ENCODE results near the gene WNT11.

The WNT11 gene

DNA sequence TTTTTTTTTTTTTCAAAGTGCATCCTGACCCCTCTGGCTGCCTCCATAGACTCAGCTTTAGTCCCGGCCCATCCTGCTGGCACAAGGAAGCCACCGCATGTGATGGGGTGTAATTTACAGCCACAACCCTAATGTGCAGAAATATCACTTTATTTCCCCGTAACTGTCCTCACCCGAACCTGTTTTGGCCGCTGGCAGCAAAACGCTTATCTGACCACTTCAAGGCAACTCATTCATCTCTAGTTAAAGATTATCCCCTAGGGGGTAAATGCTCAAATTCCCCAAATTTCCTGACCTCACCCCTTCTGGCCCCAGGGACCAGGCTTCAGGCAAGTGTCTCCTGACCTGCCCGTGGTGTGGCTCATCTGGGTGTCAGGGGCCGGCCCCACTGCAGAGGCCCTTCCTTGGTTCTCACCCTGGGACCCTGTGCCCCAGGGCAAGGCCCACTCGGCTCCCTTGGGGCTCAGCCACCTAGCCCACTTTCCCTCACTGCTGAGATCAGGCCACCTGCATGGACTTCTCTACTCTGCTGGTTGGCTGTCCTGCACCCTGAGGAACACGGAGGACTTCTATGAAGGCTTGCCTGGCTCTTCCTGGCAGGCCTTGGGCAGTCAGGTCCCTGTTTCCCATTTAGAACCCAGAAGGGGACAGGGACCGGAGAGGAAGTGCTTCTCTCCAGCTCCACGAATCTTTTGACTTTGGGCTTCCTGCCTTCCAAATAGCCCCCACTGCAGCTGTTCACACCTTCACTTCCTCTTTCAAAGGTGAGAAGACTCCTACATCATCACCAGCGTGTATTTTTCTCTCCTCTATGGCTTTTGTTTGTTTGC lies 53.3 kb downstream of the WNT11 start:
- DNase-seq (ENCODE audit: low read depth): no peak

DNA sequence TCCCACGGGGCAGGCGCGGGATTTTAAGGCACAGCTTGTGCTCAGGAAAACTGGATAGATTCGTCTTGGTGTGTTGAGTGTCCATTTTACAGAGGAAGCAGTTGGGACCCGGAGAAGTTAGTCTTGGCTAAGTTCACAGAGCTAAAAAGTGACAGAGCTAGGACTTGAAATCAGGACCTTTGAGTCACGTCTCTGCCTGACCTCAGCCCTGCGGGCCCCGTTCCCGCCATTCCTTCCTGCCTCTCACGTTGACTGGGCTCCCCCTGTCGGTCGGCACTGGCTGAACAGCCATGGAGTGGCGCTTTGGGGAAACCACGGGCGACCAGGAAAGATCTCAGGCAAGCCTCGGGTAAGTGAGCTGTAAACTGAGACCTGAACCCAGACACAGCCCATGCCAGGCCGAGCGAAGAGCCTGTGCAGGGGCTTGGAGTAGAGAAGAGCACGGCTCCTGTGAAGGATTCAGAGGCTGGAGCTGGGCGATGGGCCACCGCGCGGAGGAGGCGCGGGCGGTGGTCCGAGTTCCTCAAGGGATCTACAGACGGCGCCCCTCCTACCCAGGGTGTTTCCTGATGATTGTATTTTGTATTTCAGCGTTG lies 54.1 kb downstream of the WNT11 start:
- peak; percentile 69 for DNase-seq (ENCODE audit: low read depth)

DNA sequence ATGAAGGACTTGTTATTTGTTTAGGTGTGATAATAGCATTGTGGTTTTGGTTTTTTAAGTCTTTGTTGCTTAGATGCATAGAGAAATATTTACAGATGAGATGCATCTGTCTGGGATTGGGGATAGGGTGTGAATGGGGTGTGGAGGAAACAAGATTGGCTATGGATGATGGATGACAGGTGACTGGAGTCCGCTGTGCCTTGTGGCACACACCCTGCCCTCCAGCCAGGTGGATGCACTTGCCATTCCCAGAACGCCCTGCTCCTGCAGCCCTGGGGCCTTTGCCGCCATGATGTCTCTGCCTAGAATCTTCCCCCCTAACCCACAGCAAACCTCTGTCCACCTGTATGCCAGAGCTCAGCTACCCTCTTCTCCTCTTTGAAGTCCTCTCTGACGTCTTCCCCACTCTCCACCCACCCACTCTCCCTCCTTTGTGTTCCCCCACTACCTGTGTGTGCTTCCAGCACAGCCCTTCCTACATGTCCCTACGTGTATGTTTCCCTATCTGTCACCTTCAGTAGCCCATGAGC lies 54.7 kb downstream of the WNT11 start:
- DNase-seq (ENCODE audit: low read depth): no peak

DNA sequence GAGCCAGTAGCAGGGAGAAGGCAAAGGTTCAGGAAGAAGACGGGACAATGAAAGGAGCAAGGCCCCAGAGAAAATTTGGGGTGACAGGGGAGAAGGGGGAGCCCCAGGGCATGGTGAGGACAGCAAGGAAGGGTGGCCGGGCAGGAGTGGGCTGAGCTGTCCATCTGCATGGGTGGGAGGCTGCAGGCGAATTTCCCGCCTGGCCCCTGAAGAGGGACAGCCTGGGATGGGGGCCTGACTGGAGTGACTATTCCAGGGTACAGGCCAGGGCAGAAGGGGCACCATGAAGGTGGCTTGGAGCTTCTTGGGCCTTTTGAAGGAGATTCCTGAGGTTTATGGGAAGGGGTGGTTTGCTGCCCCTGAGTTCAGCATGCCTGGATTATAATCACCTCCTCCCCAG lies 56.2 kb downstream of the WNT11 start:
- DNase-seq (ENCODE audit: low read depth): no peak

DNA sequence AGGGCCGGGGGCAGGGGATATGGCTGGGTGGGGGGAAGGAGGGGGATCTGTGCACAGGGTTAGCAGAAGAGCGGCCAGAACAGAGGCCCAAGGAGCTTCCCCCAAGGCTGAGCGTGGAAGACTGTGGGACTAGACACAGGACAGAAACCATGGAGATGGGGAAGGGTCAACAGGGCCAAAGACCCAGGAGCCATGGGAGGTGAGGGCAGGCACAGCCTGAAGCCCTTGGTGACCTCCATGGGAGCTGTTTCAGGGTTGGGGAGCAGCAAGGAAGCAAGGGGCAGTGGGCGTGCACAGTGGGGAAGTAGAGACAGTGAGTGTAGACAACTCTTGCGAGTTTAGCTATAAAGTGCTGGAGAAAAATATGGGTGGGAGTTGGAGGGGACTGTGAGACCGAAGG lies 56.6 kb downstream of the WNT11 start:
- no peak for DNase-seq (ENCODE audit: low read depth)

DNA sequence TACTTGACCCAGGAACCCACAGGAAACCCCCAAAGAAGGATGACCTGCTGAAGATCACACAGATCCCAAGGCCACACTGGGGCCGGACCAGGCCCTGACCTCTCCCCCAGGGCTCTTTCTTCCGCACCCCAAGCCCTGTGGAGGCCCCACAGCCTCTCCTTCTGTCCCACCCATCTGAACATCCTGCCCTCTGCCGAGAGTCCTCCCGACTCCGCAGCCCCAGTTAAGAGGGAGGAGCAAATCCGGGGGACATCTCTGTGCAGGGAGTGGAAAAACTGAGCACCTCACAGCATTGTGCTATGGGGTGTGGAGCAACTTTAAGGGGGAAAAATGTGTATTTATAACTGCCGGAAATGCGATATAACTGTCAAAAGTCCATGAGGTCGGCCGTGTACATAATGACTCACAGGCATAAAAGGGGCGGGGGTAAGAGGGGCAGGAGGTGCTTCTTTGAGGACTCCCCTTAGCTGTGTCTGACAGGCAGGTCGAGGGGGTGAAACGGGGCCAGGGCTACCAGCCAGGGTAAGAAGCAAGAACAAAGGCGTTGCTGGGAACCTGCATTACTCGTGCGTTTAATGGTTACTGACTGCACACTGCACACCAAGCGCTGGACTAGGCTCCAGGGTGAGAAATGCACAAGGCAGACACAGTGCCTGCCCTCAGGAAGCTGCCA lies 57.2 kb downstream of the WNT11 start:
- no peak for DNase-seq (ENCODE audit: low read depth)

DNA sequence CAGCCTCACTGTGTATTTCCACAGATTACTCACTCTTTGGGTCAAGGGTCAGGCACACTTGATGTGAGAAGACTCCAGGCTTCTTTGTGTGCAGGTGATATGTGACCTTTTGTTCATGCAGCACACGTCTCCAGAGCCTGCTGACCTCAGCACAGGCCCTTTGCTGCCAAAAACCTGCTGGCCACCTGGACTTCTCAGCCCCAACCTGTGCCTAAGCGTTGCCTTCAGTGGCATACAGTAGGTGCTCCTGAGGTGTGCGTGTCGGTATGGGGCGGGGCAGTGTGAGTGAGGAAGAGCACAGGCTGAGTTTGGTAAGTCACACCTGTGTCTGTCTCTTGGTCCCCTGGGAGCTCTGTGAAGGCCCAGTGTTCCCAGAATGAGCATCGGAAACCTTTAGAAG lies 58.1 kb downstream of the WNT11 start:
- no peak for DNase-seq (ENCODE audit: low read depth)

DNA sequence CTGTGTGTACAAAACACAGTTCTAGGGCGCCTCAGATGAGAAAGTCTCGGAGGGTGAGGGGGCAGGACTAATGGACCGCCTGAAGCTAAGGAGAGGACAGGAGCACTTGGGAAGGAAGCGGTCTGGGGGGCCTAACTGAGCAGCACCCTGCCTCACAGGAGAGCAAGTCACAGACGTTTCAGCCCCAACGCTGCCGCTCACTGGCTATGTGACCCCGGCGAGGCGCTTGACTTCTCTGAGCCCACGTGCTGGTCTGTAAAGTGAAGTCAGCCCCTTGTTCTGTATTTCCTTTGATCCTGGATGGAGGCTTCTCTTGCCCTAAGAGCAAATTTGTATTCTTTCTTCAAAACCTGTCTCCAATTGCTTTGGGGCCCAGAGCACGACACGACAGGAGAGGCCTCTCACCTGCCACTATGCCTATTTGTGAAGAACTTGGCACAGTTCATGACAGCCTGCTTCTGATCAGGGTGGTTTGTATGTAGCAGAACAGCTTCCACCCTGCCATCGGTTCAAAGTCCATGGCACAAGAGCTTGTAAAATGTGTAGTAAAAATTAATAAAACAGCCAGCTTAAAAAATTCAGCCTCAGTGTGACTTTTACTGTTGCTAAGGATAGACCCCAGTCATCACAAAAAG lies 59.1 kb downstream of the WNT11 start:
- DNase-seq (ENCODE audit: low read depth): no peak

DNA sequence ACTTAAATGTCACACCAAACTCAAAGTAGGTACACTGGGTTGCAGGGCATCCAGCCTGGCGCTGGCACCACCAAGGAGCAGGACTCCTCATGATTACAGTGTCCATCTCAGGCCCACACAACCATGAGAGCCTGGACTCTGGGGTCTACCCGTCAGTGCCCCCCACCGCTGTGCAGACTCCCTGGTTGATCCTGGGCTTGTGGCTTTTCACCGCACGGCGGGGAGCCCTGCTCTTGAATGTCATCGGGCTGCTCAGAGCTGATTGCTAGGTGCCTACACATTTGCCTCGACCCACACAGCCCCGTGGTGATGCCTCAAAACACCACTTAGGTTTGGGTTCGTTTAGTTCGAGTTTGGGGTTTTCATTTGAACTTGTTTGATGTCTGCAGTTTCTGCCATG lies 63.0 kb downstream of the WNT11 start:
- DNase-seq (ENCODE audit: low read depth): no peak

DNA sequence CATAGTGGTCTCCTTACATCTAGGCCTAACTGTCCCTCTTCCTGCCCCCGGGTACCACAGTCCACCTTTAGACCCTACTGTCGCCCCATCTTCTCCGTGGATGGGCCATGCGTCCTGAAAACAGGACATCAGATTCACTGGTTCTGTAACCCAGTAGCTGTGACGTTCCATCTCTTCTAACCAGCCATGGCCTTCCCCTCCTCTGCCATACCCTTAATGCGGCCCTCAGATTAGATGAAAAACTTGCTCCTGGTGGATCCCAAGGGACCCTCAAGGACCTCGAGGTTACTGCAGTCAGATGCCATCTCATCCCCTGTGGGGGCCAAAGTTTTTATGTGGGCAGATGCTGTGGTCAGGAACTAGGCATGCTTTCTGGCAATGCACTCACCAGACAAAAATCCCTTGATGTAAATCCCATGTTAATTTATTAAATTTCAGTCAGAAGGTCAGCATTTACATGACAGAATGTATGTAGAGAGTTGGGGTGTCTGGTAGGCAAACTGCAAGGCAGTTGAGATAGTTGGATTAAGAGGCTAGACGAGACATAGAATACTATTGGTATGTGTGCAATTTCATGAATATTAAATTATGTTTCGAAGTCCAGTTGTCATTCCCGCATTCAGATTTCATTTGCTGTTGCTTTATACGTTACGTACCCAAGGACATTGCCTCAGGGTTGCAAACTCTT lies 64.3 kb downstream of the WNT11 start:
- no peak for DNase-seq (ENCODE audit: low read depth)

DNA sequence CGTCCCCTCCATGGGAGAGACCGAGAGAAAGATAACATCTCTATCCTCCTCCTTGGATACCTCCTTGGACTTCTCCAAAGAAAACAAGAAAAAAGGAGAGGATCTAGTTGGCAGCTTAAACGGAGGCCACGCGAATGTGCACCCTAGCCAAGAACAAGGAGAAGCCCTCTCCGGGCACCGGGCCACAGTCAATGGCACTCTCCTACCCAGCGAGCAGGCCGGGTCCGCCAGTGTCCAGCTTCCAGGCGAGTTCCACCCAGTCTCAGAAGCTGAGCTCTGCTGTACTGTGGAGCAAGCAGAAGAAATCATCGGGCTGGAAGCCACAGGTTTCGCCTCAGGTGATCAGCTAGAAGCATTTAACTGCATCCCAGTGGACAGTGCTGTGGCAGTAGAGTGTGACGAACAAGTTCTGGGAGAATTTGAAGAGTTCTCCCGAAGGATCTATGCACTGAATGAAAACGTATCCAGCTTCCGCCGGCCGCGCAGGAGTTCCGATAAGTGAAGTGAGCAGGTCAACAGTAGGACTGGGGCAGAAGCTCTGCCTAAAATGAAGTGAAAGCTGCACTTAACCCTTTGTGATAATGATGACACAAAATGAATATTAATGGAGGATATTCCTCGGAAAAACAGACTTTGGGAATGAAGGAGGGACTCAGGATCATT lies 65.3 kb downstream of the WNT11 start:
- DNase-seq (ENCODE audit: low read depth): no peak

DNA sequence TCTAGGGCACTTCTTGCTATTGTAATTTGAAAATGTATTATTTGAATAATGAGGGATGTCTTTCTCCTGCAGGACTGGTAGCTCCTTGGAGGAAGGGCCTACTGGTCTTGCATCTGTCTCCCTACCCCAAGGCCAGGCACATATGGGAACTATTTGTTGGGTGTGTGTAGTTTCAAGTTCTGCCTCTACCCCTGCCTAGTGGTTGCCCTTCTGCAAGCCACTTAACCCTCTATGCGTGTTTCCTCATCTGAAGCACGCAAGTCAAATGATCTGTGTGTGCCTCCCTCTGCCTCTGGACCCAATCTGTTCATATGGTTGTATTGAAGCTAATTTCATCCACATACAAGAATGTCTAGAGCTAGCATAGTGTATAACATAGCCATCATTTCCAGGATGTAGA lies 67.0 kb downstream of the WNT11 start:
- no peak for DNase-seq (ENCODE audit: low read depth)

All from HS-27A (cell line).